GM21619 (cell line): ENCODE data around the gene SYNM.

ENCODE experiments used
- ATAC-seq: cut with Tn5 transposase; IDR thresholded peaks from one replicate; pipeline ENCODE4 v1.9.1; 2021; ENCODE audit not compliant: unreplicated experiment

Gene SYNM

GRCh38 chr15:99121691-99122410 lies 17.0 kb downstream of the SYNM start:
- no peak for ATAC-seq

- no peak for ATAC-seq
Observed at GRCh38 chr15:99122831-99123712, 18.2 kb downstream of the SYNM start.

GRCh38 chr15:99123713-99124451 lies 19.0 kb downstream of the SYNM start:
- ATAC-seq: no peak

- no peak for ATAC-seq
Observed at GRCh38 chr15:99124641-99125040, 19.8 kb downstream of the SYNM start.

GRCh38 chr15:99125061-99125891 lies 20.4 kb downstream of the SYNM start:
- ATAC-seq: no peak

- no peak for ATAC-seq
Observed at GRCh38 chr15:99126131-99126588, 21.3 kb downstream of the SYNM start.

GRCh38 chr15:99126930-99127329 lies 22.1 kb downstream of the SYNM start:
- no peak for ATAC-seq

GRCh38 chr15:99127773-99128172 lies 22.9 kb downstream of the SYNM start:
- no peak for ATAC-seq

GRCh38 chr15:99128411-99128810 lies 23.5 kb downstream of the SYNM start:
- ATAC-seq: no peak

GRCh38 chr15:99129644-99130043 lies 24.8 kb downstream of the SYNM start:
- ATAC-seq: no peak

- no peak for ATAC-seq
Observed at GRCh38 chr15:99130314-99130713, 25.4 kb downstream of the SYNM start.

- no peak for ATAC-seq
Observed at GRCh38 chr15:99130765-99131440, 26.0 kb downstream of the SYNM start.

- no peak for ATAC-seq
Observed at GRCh38 chr15:99131441-99132023, 26.7 kb downstream of the SYNM start.

- ATAC-seq: no peak
Observed at GRCh38 chr15:99132122-99132521, 27.2 kb downstream of the SYNM start.

- no peak for ATAC-seq
Observed at GRCh38 chr15:99132634-99133287, 27.9 kb downstream of the SYNM start.

- no peak for ATAC-seq
Observed at GRCh38 chr15:99134317-99134821, 29.5 kb downstream of the SYNM start.

- ATAC-seq: peak; percentile 92
Observed at GRCh38 chr15:99135194-99135593, 30.3 kb downstream of the SYNM start.

- no peak for ATAC-seq
Observed at GRCh38 chr15:99137111-99137546, 32.2 kb downstream of the SYNM start.

- ATAC-seq: no peak
Observed at GRCh38 chr15:99137877-99138276, 33.0 kb downstream of the SYNM start.
